ENCODE results near the gene GJB2.

Gene GJB2

GRCh38 chr13:20142023-20142926, 50.5 kb downstream of the GJB2 start:
- Histone ChIP-seq H3K27me3 (peaks cover 0 to 8% (median 4%) of the 10 kb centered on the region in 11 experiments; a peak in 10 of 22 replicates), H4K20me1 (0 out of 22 replicates have a peak, but pooled peaks cover 0 to 6% (median 0%) of the 10 kb centered on the region in 11 experiments), H3K4me1 (no peaks in the 10 kb centered on the region), H3K36me3 (no peaks in the 10 kb centered on the region), H3K9me3 (replicated peaks in 1 of 11) (no peaks in the 10 kb centered on the region; a peak in 1 of 22 replicates), H3K27ac (no peak overlapping the region), H3K9ac (no peak overlapping the region), H3K4me3 (no peak overlapping the region), H3K4me2 (no peak overlapping the region)
- TF ChIP-seq Cebpa-rat (IDR thresholded peaks at IDR 0.05), result no peak

- Histone ChIP-seq H3K36me3 (no peaks in the 10 kb centered on the region), H3K27me3 (peaks cover 7 to 17% (median 12%) of the 10 kb centered on the region in 11 experiments; a peak in 19 of 22 replicates)
Observed at GRCh38 chr13:20141238-20142022, 51.3 kb downstream of the GJB2 start.

GRCh38 chr13:20140487-20140886, 52.3 kb downstream of the GJB2 start:
- Histone ChIP-seq H3K9ac (no peak overlapping the region), H3K9me3 (replicated peaks in 1 of 11) (no peaks in the 10 kb centered on the region; a peak in 1 of 22 replicates), H3K36me3 (no peaks in the 10 kb centered on the region), H3K4me1 (no peaks in the 10 kb centered on the region), H3K27ac (no peak overlapping the region), H3K4me3 (no peak overlapping the region), H4K20me1 (no peaks in the 10 kb centered on the region), H3K27me3 (peaks cover 8 to 19% (median 14%) of the 10 kb centered on the region in 11 experiments; a peak in 19 of 22 replicates), H3K4me2 (no peak overlapping the region)
- no peak for TF ChIP-seq Cebpa-rat (IDR thresholded peaks at IDR 0.05)

More at GRCh38 chr13:20141238-20142022, 51.3 kb downstream of the GJB2 start:
- Histone ChIP-seq H3K9ac (no peak overlapping the region), H3K4me1 (no peaks in the 10 kb centered on the region), H3K4me2 (no peak overlapping the region), H3K4me3 (no peak overlapping the region), H4K20me1 (0 out of 22 replicates have a peak, but pooled peaks cover 0 to 5% (median 0%) of the 10 kb centered on the region in 11 experiments), H3K27ac (no peak overlapping the region), H3K9me3 (replicated peaks in 1 of 11) (no peaks in the 10 kb centered on the region; a peak in 1 of 22 replicates)
- TF ChIP-seq Cebpa-rat (IDR thresholded peaks at IDR 0.05), result no peak

- Histone ChIP-seq H3K4me1 (no peaks in the 10 kb centered on the region), H3K9ac (no peak overlapping the region), H3K9me3 (replicated peaks in 1 of 11) (no peaks in the 10 kb centered on the region; a peak in 1 of 22 replicates), H3K27me3 (peaks cover 8 to 19% (median 14%) of the 10 kb centered on the region in 11 experiments; a peak in 19 of 22 replicates), H3K36me3 (no peaks in the 10 kb centered on the region), H3K4me2 (no peak overlapping the region), H4K20me1 (no peaks in the 10 kb centered on the region), H3K4me3 (no peak overlapping the region), H3K27ac (no peak overlapping the region)
- no peak for TF ChIP-seq Cebpa-rat (IDR thresholded peaks at IDR 0.05)
Observed at GRCh38 chr13:20137875-20138274, 54.9 kb downstream of the GJB2 start.
